Epithelial cell of proximal tubule (primary cell): ENCODE measurements around the gene JARID2. TPM values are rescaled to one million over a fixed set of nuclear protein-coding genes. Genes with fewer than 3 reads are reported as not detected.

ENCODE experiments used
- DNase-seq: peaks from one replicate; pipeline ENCODE4 v3.0.0-alpha.2; 2011; ENCODE audit warnings: low read depth
- H3K4me3 ChIP-seq: 2 replicates; pipeline ENCODE4 v1.5.1; 2011; ENCODE audit warnings: low read depth, mild to moderate bottlenecking, low read length
- total RNA-seq: library from RNA; depleted of rRNA; stranded (reverse); fragments of >200 nt; gene quantifications from 2 replicates; pipeline ENCODE4 v1.2.3, GENCODE V29; 2015
- TF ChIP-seq, protein P1 (sequence below): conservative IDR thresholded peaks from 2 replicates; pipeline ENCODE4 v1.5.1; 2012; ENCODE audit warnings: low read depth, mild to moderate bottlenecking, low read length

JARID2 gene
- total RNA-seq, 1 donor from 2014 or later: 5.1 TPM

DNA sequence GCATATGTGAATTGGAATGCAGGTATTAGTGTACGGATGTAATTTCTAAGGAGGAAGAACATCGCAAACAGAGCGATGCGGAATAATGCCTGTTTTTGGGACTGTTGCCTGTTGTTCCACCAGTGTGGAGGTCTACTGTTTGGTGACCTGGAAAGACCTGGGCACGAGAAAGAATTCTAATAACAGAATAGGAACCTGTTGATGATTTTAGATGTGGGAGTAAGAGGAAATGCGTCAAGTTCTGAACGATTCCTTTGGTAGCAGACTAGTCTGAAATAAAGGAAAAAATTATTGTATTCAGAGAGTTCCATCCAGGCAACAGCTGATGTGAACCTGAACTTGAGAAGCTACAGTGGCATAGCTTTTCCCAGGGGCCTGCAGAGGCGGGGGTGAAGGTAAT is 224.9 kb downstream of the JARID2 start:
- H3K4me3 ChIP-seq: no peak overlapping the region
- no peak for DNase-seq
- TF ChIP-seq, protein P1, sequence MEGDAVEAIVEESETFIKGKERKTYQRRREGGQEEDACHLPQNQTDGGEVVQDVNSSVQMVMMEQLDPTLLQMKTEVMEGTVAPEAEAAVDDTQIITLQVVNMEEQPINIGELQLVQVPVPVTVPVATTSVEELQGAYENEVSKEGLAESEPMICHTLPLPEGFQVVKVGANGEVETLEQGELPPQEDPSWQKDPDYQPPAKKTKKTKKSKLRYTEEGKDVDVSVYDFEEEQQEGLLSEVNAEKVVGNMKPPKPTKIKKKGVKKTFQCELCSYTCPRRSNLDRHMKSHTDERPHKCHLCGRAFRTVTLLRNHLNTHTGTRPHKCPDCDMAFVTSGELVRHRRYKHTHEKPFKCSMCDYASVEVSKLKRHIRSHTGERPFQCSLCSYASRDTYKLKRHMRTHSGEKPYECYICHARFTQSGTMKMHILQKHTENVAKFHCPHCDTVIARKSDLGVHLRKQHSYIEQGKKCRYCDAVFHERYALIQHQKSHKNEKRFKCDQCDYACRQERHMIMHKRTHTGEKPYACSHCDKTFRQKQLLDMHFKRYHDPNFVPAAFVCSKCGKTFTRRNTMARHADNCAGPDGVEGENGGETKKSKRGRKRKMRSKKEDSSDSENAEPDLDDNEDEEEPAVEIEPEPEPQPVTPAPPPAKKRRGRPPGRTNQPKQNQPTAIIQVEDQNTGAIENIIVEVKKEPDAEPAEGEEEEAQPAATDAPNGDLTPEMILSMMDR: no peak

DNA sequence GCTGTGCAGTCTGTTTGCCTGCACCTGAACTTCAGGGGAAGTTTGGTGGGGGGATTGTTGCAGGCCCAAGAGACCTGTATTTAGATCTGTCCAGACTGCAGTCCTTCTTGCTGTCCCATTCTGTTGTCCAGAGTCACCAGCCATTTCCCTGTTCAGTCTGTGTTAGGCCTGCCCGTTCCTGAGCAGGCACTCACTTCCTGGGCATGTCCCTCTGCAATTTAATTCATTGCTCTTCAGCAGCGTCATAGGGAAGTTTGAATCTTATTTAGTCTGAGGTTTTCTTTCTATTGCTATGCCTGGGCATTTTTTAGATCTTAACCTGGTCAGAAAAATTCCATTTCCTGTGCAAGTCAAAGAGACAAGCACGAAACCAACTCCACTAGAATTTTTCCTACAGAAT is 226.8 kb downstream of the JARID2 start:
- TF ChIP-seq, protein P1: no peak
- no peak overlapping the region for H3K4me3 ChIP-seq
- no peak for DNase-seq

DNA sequence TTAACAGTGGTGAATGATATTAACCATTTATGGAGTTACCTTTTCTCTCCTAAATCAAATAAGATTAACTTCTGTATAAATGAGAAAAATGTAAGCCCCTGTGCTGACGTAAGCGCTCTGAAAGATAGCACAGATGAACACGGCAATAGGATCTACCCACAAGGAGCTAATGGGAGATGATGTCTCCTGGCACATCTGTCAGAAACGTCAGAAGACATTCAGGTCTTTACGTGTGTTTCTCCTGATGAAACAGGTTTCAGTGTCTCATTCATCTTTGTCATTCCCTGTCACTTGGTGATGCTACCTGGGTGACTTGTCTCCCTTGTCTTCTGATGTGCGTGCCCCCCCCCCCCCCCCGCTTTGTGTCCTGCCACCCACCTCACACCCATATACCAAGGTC is 227.3 kb downstream of the JARID2 start:
- no peak for DNase-seq
- TF ChIP-seq, protein P1: no peak
- no peak overlapping the region for H3K4me3 ChIP-seq

DNA sequence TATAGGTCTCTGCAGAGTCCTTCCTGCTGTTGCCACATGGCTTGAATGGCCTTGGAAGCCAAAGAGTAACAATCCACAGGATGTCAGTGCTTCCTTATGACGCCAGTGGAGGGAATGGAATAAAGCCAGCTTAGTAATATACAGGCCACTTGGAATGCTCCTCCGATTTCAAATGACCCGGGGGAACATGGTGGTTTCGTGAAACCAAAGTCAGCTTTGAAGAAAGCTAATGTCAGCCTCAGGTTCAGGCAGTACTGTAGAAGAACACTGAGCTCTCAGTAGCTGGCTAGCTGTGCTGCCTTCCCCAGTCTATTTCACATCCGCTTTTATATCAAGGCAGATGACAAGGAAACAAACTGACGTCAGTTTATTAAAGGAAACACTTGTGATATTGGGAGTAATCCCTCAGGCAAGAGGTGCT is 227.9 kb downstream of the JARID2 start:
- DNase-seq: no peak
- TF ChIP-seq, protein P1: no peak
- H3K4me3 ChIP-seq: no peak overlapping the region

DNA sequence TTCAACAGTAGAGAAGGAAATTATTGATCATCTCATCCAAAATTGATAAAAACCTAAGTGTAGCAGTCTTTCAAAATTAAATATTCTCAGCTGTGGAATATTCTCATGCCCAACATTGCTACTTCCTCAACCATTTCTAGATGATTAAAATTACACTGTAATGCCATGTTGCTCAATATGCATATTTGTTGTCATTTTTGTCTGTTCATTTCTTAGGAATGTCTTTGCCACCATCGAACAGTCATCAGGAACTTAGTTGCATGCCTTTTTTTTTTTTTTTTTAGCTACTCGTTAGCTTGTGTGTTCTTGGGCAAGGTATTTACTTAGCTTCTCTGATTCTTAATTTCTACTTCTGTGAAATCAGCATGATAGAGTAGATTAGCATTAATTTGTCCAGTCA is 228.3 kb downstream of the JARID2 start:
- no peak for DNase-seq
- H3K4me3 ChIP-seq: no peak overlapping the region
- TF ChIP-seq, protein P1: no peak

DNA sequence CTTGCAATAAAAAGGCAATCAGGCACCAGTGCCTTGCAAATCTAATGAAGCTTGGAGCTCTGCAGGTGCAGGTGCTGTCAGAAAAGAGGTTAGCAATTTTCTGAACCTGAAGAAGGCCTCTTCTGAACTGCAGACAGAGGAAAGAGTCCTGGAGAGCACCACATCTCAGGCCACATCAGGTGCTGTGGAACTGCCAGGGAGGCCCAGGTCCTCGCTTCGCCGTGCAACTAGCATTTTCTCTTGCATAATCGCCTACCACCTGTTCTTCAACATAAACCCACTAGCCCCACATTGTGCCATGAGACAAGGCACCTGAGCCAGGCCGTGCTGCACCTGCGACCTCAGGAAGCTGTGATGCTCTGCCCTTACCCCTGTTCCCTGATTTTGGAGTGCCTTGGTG is 229.4 kb downstream of the JARID2 start:
- DNase-seq: no peak
- H3K4me3 ChIP-seq: no peak overlapping the region
- TF ChIP-seq, protein P1: no peak

DNA sequence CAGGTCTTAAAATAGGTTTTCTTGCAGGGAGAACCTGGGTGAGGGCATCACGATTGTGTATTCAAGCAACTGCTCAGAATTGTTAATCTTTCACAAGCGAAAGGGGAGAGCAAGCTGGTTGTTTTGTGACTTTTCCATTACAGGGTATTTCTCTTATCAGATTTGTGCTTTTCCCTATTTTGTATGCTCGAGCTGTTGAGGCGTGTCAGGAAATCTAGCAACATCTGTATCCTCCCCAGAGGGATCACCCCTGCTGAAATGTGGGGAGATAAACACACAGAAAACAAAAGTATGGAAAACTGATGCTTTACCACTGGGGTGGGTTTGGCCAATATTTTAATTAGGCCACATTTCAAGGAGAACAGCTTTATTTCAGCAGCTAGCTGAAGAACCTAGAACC is 230.0 kb downstream of the JARID2 start:
- no peak overlapping the region for H3K4me3 ChIP-seq
- TF ChIP-seq, protein P1: no peak
- no peak for DNase-seq
